DOHH2 (cell line): ENCODE results near the gene LRPPRC.

Source experiments
- H3F3A ChIP-seq: fragments of 200-600 bp; sonication (generic), shearing (Covaris generic); 2 replicates; pipeline ENCODE4 v1.6.0; 2016; ENCODE audit warnings: antibody characterized with exemption, mild to moderate bottlenecking; ENCODE audit not compliant: control insufficient read depth, insufficient read depth
- H3K27ac ChIP-seq: fragments of 200-600 bp; sonication (generic); 2 replicates; pipeline ENCODE4 v1.5.1; 2014; ENCODE audit warnings: low read depth, mild to moderate bottlenecking, low read length, moderate library complexity
- H3K27me3 ChIP-seq: fragments of 200-600 bp; sonication (generic); 2 replicates; pipeline ENCODE4 v1.6.1; 2014; ENCODE audit warnings: mild to moderate bottlenecking, low read length, mixed read lengths; ENCODE audit not compliant: control insufficient read depth
- H3K36me3 ChIP-seq: fragments of 200-600 bp; sonication (generic); 2 replicates; pipeline ENCODE4 v1.6.1; 2014; ENCODE audit warnings: mild to moderate bottlenecking, low read length, moderate library complexity, mixed read lengths; ENCODE audit not compliant: control insufficient read depth
- H3K4me1 ChIP-seq: fragments of 200-600 bp; sonication (generic); 2 replicates; pipeline ENCODE4 v1.6.1; 2014; ENCODE audit warnings: mild to moderate bottlenecking, low read length, mixed read lengths; ENCODE audit not compliant: control insufficient read depth
- H3K4me2 ChIP-seq: fragments of 200-600 bp; sonication (generic); 2 replicates; pipeline ENCODE4 v1.6.0; 2014; ENCODE audit warnings: mild to moderate bottlenecking, low read length, moderate library complexity
- H3K4me3 ChIP-seq: fragments of 200-600 bp; sonication (generic); 2 replicates; pipeline ENCODE4 v1.5.1; 2014; ENCODE audit warnings: mild to moderate bottlenecking, low read length, mixed read lengths
- H3K79me2 ChIP-seq: fragments of 200-600 bp; sonication (generic); 2 replicates; pipeline ENCODE4 v1.6.1; 2014; ENCODE audit warnings: mild to moderate bottlenecking, low read length, mixed read lengths; ENCODE audit not compliant: control insufficient read depth
- H3K9me2 ChIP-seq: fragments of 200-600 bp; sonication (generic); replicated peaks from 2 replicates; pipeline ENCODE4 v1.6.1; 2014; ENCODE audit warnings: mild to moderate bottlenecking, low read length, mixed read lengths; ENCODE audit not compliant: control insufficient read depth
- H3K9me3 ChIP-seq: fragments of 200-600 bp; sonication (generic); 2 replicates; pipeline ENCODE4 v1.6.1; 2014; ENCODE audit warnings: antibody characterized with exemption, low read length, mixed read lengths; ENCODE audit not compliant: control insufficient read depth, insufficient read depth
- H4K20me1 ChIP-seq: fragments of 200-600 bp; sonication (generic); 2 replicates; pipeline ENCODE4 v1.6.0; 2014; ENCODE audit warnings: low read depth, mild to moderate bottlenecking, antibody characterized with exemption, low read length, moderate library complexity; ENCODE audit not compliant: control insufficient read depth, insufficient read depth
- EZH2phosphoT487 ChIP-seq: fragments of 200-600 bp; sonication (generic); IDR thresholded peaks from 2 replicates; pipeline ENCODE4 v1.6.1; 2017; ENCODE audit warnings: borderline replicate concordance, mild to moderate bottlenecking, antibody characterized with exemption, low read length, moderate library complexity, mixed read lengths
- TF ChIP-seq, protein P1 (sequence below): fragments of 200-600 bp; sonication (generic); IDR thresholded peaks from one replicate; pipeline ENCODE4 v1.5.1; 2014; ENCODE audit warnings: antibody characterized with exemption, mild to moderate bottlenecking, low read depth, low read length; ENCODE audit not compliant: poor library complexity, severe bottlenecking

Gene LRPPRC

DNA sequence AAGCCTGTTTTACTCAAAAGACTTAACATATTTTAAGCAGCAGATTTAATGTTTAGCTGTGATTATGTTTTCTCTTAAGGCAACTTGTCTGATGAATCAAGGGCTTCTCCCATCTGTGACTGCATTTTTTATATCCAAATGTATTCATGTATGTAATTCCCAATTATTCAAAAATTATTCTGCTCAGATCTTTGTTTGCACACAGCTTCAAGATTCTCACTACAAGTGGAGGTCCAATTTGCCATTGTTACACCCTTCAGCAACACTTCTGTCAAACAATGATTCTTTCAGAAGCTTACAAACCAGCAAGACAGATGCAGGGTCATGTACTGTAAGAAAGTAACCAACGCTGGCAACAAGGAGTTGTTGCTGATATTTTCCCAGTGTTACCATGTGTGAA, 5.9 kb upstream of the LRPPRC start:
- H3K9me3 ChIP-seq, result no peaks in the 10 kb centered on the region
- no peak overlapping the region for H3K4me2 ChIP-seq
- no peak for TF ChIP-seq EZH2phosphoT487
- TF ChIP-seq, protein P1, sequence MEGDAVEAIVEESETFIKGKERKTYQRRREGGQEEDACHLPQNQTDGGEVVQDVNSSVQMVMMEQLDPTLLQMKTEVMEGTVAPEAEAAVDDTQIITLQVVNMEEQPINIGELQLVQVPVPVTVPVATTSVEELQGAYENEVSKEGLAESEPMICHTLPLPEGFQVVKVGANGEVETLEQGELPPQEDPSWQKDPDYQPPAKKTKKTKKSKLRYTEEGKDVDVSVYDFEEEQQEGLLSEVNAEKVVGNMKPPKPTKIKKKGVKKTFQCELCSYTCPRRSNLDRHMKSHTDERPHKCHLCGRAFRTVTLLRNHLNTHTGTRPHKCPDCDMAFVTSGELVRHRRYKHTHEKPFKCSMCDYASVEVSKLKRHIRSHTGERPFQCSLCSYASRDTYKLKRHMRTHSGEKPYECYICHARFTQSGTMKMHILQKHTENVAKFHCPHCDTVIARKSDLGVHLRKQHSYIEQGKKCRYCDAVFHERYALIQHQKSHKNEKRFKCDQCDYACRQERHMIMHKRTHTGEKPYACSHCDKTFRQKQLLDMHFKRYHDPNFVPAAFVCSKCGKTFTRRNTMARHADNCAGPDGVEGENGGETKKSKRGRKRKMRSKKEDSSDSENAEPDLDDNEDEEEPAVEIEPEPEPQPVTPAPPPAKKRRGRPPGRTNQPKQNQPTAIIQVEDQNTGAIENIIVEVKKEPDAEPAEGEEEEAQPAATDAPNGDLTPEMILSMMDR, result no peak
- H3K27me3 ChIP-seq, result peaks cover 6% of the 10 kb centered on the region; the same call in 1 of the 2 replicates
- H3F3A ChIP-seq, result no peaks in the 10 kb centered on the region
- no peaks in the 10 kb centered on the region for H4K20me1 ChIP-seq
- H3K79me2 ChIP-seq, result no peaks in the 10 kb centered on the region
- H3K4me1 ChIP-seq, result peaks cover 11% of the 10 kb centered on the region; the same call in 1 of the 2 replicates
- H3K36me3 ChIP-seq, result no peaks in the 10 kb centered on the region
- no peaks in the 10 kb centered on the region for H3K9me2 ChIP-seq
- no peak overlapping the region for H3K27ac ChIP-seq
- H3K4me3 ChIP-seq, result no peak overlapping the region

DNA sequence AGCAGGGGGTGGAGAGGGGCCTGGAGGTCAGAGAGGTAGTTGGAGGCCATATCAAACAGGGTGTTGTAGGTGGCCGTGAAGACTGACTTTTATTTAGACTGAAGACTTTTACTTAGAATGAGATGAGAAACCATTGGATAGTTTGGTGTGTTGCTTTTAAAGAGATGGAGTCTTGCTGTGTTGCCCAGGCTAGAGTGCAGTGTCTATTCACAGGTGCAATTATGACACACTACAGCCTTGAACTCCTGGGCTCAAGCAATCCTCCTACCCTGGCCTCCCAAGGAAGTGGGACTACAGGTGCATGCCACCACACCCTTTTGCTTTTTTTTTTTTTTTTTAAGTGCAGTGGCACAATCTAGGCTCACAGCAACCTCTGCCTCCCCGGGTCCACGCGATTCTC, 2.5 kb upstream of the LRPPRC start:
- peaks cover 6% of the 10 kb centered on the region; the same call in 1 of the 2 replicates for H3K27me3 ChIP-seq
- TF ChIP-seq, protein P1, result no peak
- TF ChIP-seq EZH2phosphoT487, result no peak
- peaks cover 31% of the 10 kb centered on the region for H3K79me2 ChIP-seq
- H3K36me3 ChIP-seq, result peaks cover 25% of the 10 kb centered on the region
- H3K27ac ChIP-seq, result no peak overlapping the region
- H4K20me1 ChIP-seq, result peaks cover 17% of the 10 kb centered on the region
- peaks cover 19% of the 10 kb centered on the region for H3K4me1 ChIP-seq
- no peak overlapping the region for H3K4me2 ChIP-seq
- H3K4me3 ChIP-seq, result no peak overlapping the region
- H3K9me2 ChIP-seq, result no peaks in the 10 kb centered on the region
- no peaks in the 10 kb centered on the region for H3K9me3 ChIP-seq
- H3F3A ChIP-seq, result no peaks in the 10 kb centered on the region

DNA sequence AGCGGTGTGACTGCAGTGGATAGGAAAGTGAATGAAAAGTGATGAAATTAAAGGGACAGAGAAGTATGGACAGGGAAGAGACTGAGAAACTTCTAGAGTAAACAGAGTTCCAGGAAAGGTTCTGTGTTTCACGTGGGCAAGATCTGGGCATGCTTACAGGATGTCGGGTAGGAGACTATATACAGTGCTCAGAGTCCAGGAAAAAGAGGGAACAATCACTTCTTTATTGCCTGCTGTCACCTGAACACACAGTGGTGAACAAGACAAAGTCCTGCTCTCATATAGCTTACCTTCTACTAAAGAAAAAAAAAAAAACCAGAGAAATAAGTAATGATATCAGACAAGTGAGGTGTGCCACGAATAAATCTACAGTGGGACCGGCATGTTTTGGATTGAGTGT, 2.4 kb downstream of the LRPPRC start:
- no peak overlapping the region for H3K27ac ChIP-seq
- no peaks in the 10 kb centered on the region for H3K9me2 ChIP-seq
- peaks cover 43% of the 10 kb centered on the region for H4K20me1 ChIP-seq

More for the DNA sequence above, 2.4 kb downstream of the LRPPRC start:
- H3K4me3 ChIP-seq, result peak overlapping the region; percentile 81; the same call in 1 of the 2 replicates
- H3K4me1 ChIP-seq, result peaks cover 35% of the 10 kb centered on the region
- H3K9me3 ChIP-seq, result no peaks in the 10 kb centered on the region
- peak overlapping the region; percentile 82 for H3K4me2 ChIP-seq
- H3K36me3 ChIP-seq, result peaks cover 70% of the 10 kb centered on the region
- H3K27me3 ChIP-seq, result no peaks in the 10 kb centered on the region
- no peaks in the 10 kb centered on the region for H3F3A ChIP-seq
- peaks cover 79% of the 10 kb centered on the region for H3K79me2 ChIP-seq
- TF ChIP-seq, protein P1, result no peak
- TF ChIP-seq EZH2phosphoT487, result no peak
